ENCODE results near the gene MRAP2. TPM values are rescaled to one million over a fixed set of nuclear protein-coding genes. Genes with fewer than 3 reads are reported as not detected.
"Not testable (repeated sequence)": the region's sequence is repeated elsewhere in the genome, so short reads cannot be mapped to it uniquely, and the experiment has no call there.

MRAP2 gene
- total RNA-seq, 1 experiment from 2014 or later, result 4.7 TPM

- DNase-seq; H3K4me3 ChIP-seq (ENCODE audit: insufficient read depth, low read depth, low read length); H3K27me3 ChIP-seq (ENCODE audit: control insufficient read depth, insufficient read depth, low read length); H3K36me3 ChIP-seq (replicated peaks; ENCODE audit: control insufficient read depth, insufficient read depth, low read length): not testable (repeated sequence)
Measured at GRCh38 chr6:84111351-84111750, 77.8 kb downstream of the MRAP2 start.

- not testable (repeated sequence) for DNase-seq; H3K4me3 ChIP-seq (ENCODE audit: insufficient read depth, low read depth, low read length); H3K27me3 ChIP-seq (ENCODE audit: control insufficient read depth, insufficient read depth, low read length); H3K36me3 ChIP-seq (replicated peaks; ENCODE audit: control insufficient read depth, insufficient read depth, low read length)
Measured at GRCh38 chr6:84114933-84115594, 81.5 kb downstream of the MRAP2 start.

GRCh38 chr6:84118191-84118590 lies 84.6 kb downstream of the MRAP2 start:
- DNase-seq, result no peak

GRCh38 chr6:84119277-84119676 lies 85.7 kb downstream of the MRAP2 start:
- peak; percentile 9 for DNase-seq
- H3K27me3 ChIP-seq (ENCODE audit: control insufficient read depth, insufficient read depth, low read length), result no peaks in the 10 kb centered on the region
- H3K4me3 ChIP-seq (ENCODE audit: insufficient read depth, low read depth, low read length), result no peak overlapping the region
- no peaks in the 10 kb centered on the region for H3K36me3 ChIP-seq (replicated peaks; ENCODE audit: control insufficient read depth, insufficient read depth, low read length)

More at GRCh38 chr6:84118191-84118590, 84.6 kb downstream of the MRAP2 start:
- Histone ChIP-seq H3K27me3 (ENCODE audit: control insufficient read depth, insufficient read depth, low read length) (no peaks in the 10 kb centered on the region), H3K4me3 (ENCODE audit: insufficient read depth, low read depth, low read length) (no peak overlapping the region), H3K36me3 (replicated peaks; ENCODE audit: control insufficient read depth, insufficient read depth, low read length) (no peaks in the 10 kb centered on the region)

GRCh38 chr6:84123186-84123585 lies 89.6 kb downstream of the MRAP2 start:
- Histone ChIP-seq H3K27me3 (ENCODE audit: control insufficient read depth, insufficient read depth, low read length) (no peaks in the 10 kb centered on the region), H3K4me3 (ENCODE audit: insufficient read depth, low read depth, low read length) (no peak overlapping the region)
- no peak for DNase-seq

GRCh38 chr6:84129588-84129987 lies 96.0 kb downstream of the MRAP2 start:
- not testable (repeated sequence) for H3K4me3 ChIP-seq (ENCODE audit: insufficient read depth, low read depth, low read length); H3K27me3 ChIP-seq (ENCODE audit: control insufficient read depth, insufficient read depth, low read length)

More at GRCh38 chr6:84123186-84123585, 89.6 kb downstream of the MRAP2 start:
- H3K36me3 ChIP-seq (replicated peaks; ENCODE audit: control insufficient read depth, insufficient read depth, low read length), result no peaks in the 10 kb centered on the region

GRCh38 chr6:84133385-84133784 lies 99.8 kb downstream of the MRAP2 start:
- not testable (repeated sequence) for H3K4me3 ChIP-seq (ENCODE audit: insufficient read depth, low read depth, low read length); H3K27me3 ChIP-seq (ENCODE audit: control insufficient read depth, insufficient read depth, low read length); DNase-seq; H3K36me3 ChIP-seq (replicated peaks; ENCODE audit: control insufficient read depth, insufficient read depth, low read length)

More at GRCh38 chr6:84129588-84129987, 96.0 kb downstream of the MRAP2 start:
- H3K36me3 ChIP-seq (replicated peaks; ENCODE audit: control insufficient read depth, insufficient read depth, low read length); DNase-seq: not testable (repeated sequence)

GRCh38 chr6:84135291-84135690 lies 101.7 kb downstream of the MRAP2 start:
- no peak overlapping the region for H3K4me3 ChIP-seq (ENCODE audit: insufficient read depth, low read depth, low read length)
- H3K36me3 ChIP-seq (replicated peaks; ENCODE audit: control insufficient read depth, insufficient read depth, low read length), result no peaks in the 10 kb centered on the region
- DNase-seq, result no peak
- no peaks in the 10 kb centered on the region for H3K27me3 ChIP-seq (ENCODE audit: control insufficient read depth, insufficient read depth, low read length)

GRCh38 chr6:84136364-84137050 lies 102.9 kb downstream of the MRAP2 start:
- no peak for DNase-seq
- H3K36me3 ChIP-seq (replicated peaks; ENCODE audit: control insufficient read depth, insufficient read depth, low read length), result no peaks in the 10 kb centered on the region
- no peaks in the 10 kb centered on the region for H3K27me3 ChIP-seq (ENCODE audit: control insufficient read depth, insufficient read depth, low read length)
- H3K4me3 ChIP-seq (ENCODE audit: insufficient read depth, low read depth, low read length), result no peak overlapping the region

GRCh38 chr6:84137051-84137375 lies 103.4 kb downstream of the MRAP2 start:
- no peak for DNase-seq
- Histone ChIP-seq H3K4me3 (ENCODE audit: insufficient read depth, low read depth, low read length) (no peak overlapping the region), H3K36me3 (replicated peaks; ENCODE audit: control insufficient read depth, insufficient read depth, low read length) (no peaks in the 10 kb centered on the region), H3K27me3 (ENCODE audit: control insufficient read depth, insufficient read depth, low read length) (no peaks in the 10 kb centered on the region)

GRCh38 chr6:84137989-84138575 lies 104.5 kb downstream of the MRAP2 start:
- DNase-seq, result no peak
- no peaks in the 10 kb centered on the region for H3K27me3 ChIP-seq (ENCODE audit: control insufficient read depth, insufficient read depth, low read length)
- H3K4me3 ChIP-seq (ENCODE audit: insufficient read depth, low read depth, low read length), result no peak overlapping the region
- H3K36me3 ChIP-seq (replicated peaks; ENCODE audit: control insufficient read depth, insufficient read depth, low read length), result no peaks in the 10 kb centered on the region

- no peaks in the 10 kb centered on the region for H3K27me3 ChIP-seq (ENCODE audit: control insufficient read depth, insufficient read depth, low read length)
- H3K36me3 ChIP-seq (replicated peaks; ENCODE audit: control insufficient read depth, insufficient read depth, low read length), result no peaks in the 10 kb centered on the region
- DNase-seq, result no peak
- no peak overlapping the region for H3K4me3 ChIP-seq (ENCODE audit: insufficient read depth, low read depth, low read length)
Measured at GRCh38 chr6:84139311-84139710, 105.7 kb downstream of the MRAP2 start.
